Measurements from ENCODE around the gene ZNF174. TPM values are rescaled to one million over a fixed set of nuclear protein-coding genes. Genes with fewer than 3 reads are reported as not detected.

ZNF174 gene
- total RNA-seq, result 12.2 TPM

DNA sequence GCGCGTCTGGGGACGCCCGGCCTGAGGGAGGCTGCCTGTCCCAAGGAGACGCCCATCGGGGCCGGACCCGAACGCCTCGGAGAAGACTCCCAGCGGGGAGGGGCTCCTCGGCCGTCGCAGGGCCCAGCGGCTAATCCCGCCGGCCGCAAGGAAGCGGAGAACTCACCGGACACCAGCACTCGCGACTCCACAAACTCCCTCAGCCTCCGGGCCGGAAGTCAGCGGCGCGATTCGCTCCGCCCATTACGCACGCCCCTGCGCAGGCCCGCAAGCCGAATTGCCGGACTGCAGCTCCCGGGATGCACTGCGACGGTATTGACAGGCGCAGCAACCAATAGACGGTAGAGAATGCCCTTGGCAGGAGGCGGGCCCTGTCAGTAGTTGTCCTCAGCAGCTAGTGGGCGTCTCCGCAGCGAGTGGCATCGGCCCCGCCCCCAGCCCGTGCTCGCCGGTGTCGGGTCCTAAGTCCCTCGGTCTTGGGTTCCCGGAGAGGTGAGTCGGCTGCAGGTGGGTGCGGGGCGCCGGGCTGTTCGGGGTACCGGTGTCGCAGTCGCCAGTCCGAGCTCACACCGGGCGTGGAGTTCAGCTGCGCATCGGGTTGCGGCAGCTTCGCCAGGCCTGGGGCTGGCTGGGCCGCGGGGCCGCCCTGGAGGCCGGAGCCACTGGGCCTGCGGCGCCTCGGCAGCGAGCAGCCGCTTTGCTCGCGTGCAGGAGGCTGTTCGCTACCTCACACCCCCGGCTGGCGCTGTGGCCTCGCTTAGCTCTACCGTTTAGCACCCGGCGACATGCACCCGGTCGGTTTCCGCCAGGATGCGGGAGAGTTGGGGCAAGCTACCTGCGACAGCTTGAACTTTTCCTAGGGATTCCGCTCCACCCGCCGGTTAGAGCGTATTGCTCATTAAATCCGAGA lies at the start of gene ZNF174, which contains the start of gene ZSCAN32:
ZNF174 (plus strand) TSS at position 437 of the 910 bp plus-strand sequence. CDS start 790 bp downstream, outside the sequence.
ZSCAN32 (minus strand) TSS at position 226 of the 910 bp plus-strand sequence. CDS start 3,447 bp downstream, outside the sequence.

GRCh38 chr16:3355589-3355988 lies 45.4 kb upstream of the ZNF174 start, which contains the start of gene OR2C1:
OR2C1 (plus strand) TSS chr16:3355889; CDS start chr16:3355941, 52 bp downstream.

DNA sequence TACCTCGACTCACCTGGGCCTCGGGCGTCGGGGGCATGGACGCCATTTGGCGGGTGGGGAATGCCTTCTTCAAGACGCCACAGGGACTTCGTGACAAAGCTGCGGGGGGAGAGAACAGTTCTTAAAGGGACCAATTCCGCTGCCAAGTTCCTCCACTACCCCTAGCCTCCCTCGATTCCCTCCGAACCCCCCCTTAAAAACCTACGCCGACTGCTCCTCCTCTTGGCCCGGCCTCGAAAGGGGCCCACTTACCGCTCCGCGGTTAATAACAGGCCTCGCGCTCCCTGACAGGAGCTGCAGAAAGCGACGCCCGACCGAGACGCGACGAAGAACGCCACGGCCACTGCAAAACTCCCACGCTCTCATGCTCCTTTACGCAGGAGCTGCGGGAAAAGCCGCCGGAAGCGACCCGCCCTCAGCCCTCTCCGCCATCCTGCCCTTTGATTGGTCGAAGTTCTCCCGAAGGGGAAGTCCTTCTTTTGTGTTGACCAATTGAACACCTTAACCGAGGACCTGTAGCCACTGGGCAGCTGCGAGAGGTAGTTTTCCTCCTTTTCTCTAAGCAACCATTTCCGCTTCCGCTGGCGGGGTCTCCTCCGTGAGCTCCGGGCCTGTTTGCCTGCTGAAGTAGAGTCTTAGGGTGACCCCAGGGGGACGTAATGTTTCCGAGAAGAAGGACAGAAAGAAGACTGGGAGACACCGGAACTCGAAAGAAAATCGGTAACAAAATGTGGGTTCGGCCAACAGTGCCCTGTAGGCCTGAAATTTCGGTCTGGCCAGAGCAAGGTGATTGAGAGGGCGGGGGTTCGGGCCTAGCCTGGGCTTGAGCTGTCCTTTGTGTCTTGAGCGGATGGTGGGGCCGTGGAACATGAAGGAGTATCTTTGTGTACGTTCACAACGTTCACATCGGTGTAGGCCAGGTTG lies 42.4 kb downstream of the ZNF174 start, which contains the start of the genes NAA60 and ZNF597:
NAA60 (plus strand) TSS at position 573 of the 924 bp plus-strand sequence. CDS start 32,548 bp downstream, outside the sequence.
ZNF597 (minus strand) TSS at position 397 of the 924 bp plus-strand sequence; CDS start at position 46, 351 bp downstream.

Other genes with a start within 250 kb of the ZNF174 start
- gene OR1F1, start 213.0 kb upstream of the ZNF174 start, total RNA-seq, result 0.94 TPM
- 16.3 TPM for gene ZNF200, start 166.1 kb upstream of the ZNF174 start, total RNA-seq
- 0.31 TPM for gene MEFV, start 144.6 kb upstream of the ZNF174 start, total RNA-seq
- 55.7 TPM for gene ZNF263, start 117.7 kb upstream of the ZNF174 start, total RNA-seq
- gene TIGD7, start 95.8 kb upstream of the ZNF174 start, total RNA-seq, result 24.1 TPM
- 71.1 TPM for gene ZNF75A, start 95.7 kb upstream of the ZNF174 start, total RNA-seq
- 0.94 TPM for gene OR2C1, start 45.3 kb upstream of the ZNF174 start, total RNA-seq
- gene ZSCAN32, start 211 bp upstream of the ZNF174 start, total RNA-seq, result 15.0 TPM
- gene ZNF597, start 42.3 kb downstream of the ZNF174 start, total RNA-seq, result 5.0 TPM
- 25.4 TPM for gene NAA60, start 42.5 kb downstream of the ZNF174 start, total RNA-seq
- gene C16orf90, start 94.3 kb downstream of the ZNF174 start, total RNA-seq, result not detected
- 42.3 TPM for gene CLUAP1, start 99.8 kb downstream of the ZNF174 start, total RNA-seq
- 0.94 TPM for gene NLRC3, start 176.2 kb downstream of the ZNF174 start, total RNA-seq
- 15.7 TPM for gene SLX4, start 210.4 kb downstream of the ZNF174 start, total RNA-seq

Data from parietal lobe (tissue), 1 donor.